Measurements from ENCODE around the gene WWC2.

GRCh38 chr4:183328832-183329231 lies 229.8 kb downstream of the WWC2 start:
- TF ChIP-seq, protein P1, sequence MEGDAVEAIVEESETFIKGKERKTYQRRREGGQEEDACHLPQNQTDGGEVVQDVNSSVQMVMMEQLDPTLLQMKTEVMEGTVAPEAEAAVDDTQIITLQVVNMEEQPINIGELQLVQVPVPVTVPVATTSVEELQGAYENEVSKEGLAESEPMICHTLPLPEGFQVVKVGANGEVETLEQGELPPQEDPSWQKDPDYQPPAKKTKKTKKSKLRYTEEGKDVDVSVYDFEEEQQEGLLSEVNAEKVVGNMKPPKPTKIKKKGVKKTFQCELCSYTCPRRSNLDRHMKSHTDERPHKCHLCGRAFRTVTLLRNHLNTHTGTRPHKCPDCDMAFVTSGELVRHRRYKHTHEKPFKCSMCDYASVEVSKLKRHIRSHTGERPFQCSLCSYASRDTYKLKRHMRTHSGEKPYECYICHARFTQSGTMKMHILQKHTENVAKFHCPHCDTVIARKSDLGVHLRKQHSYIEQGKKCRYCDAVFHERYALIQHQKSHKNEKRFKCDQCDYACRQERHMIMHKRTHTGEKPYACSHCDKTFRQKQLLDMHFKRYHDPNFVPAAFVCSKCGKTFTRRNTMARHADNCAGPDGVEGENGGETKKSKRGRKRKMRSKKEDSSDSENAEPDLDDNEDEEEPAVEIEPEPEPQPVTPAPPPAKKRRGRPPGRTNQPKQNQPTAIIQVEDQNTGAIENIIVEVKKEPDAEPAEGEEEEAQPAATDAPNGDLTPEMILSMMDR (IDR thresholded peaks at IDR 0.05): no peak
- TF ChIP-seq NR1H2 (CRISPR knock-in tag; IDR thresholded peaks at IDR 0.05) (no peak), AR (CRISPR knock-in tag; IDR thresholded peaks at IDR 0.05) (no peak), ZNF416 (CRISPR knock-in tag; IDR thresholded peaks at IDR 0.05) (no peak), ATF2 (CRISPR knock-in tag; IDR thresholded peaks at IDR 0.05; ENCODE audit: borderline replicate concordance, low read depth) (no peak), AFF4 (CRISPR knock-in tag; IDR thresholded peaks at IDR 0.05; ENCODE audit: borderline replicate concordance) (no peak), TP53 (CRISPR knock-in tag; IDR thresholded peaks at IDR 0.05) (no peak), NFYB (CRISPR knock-in tag; conservative IDR thresholded peaks at IDR 0.05; ENCODE audit: low read depth) (no peak), ZSCAN18 (CRISPR knock-in tag; IDR thresholded peaks at IDR 0.05) (no peak), KAT7 (CRISPR knock-in tag; IDR thresholded peaks at IDR 0.05; ENCODE audit: borderline replicate concordance) (no peak), ZBTB21 (CRISPR knock-in tag; IDR thresholded peaks at IDR 0.05; ENCODE audit: borderline replicate concordance) (no peak)
- TF ChIP-seq, protein P2, sequence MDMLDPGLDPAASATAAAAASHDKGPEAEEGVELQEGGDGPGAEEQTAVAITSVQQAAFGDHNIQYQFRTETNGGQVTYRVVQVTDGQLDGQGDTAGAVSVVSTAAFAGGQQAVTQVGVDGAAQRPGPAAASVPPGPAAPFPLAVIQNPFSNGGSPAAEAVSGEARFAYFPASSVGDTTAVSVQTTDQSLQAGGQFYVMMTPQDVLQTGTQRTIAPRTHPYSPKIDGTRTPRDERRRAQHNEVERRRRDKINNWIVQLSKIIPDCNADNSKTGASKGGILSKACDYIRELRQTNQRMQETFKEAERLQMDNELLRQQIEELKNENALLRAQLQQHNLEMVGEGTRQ (CRISPR knock-in tag; IDR thresholded peaks at IDR 0.05): no peak
